ENCODE results near the gene MTRF1L.
A peak's percentile ranks its signal among the peaks of the same experiment; 100 is the strongest.
"Not testable (repeated sequence)": the region's sequence is repeated elsewhere in the genome, so short reads cannot be mapped to it uniquely, and the experiment has no call there.

Gene MTRF1L

DNA sequence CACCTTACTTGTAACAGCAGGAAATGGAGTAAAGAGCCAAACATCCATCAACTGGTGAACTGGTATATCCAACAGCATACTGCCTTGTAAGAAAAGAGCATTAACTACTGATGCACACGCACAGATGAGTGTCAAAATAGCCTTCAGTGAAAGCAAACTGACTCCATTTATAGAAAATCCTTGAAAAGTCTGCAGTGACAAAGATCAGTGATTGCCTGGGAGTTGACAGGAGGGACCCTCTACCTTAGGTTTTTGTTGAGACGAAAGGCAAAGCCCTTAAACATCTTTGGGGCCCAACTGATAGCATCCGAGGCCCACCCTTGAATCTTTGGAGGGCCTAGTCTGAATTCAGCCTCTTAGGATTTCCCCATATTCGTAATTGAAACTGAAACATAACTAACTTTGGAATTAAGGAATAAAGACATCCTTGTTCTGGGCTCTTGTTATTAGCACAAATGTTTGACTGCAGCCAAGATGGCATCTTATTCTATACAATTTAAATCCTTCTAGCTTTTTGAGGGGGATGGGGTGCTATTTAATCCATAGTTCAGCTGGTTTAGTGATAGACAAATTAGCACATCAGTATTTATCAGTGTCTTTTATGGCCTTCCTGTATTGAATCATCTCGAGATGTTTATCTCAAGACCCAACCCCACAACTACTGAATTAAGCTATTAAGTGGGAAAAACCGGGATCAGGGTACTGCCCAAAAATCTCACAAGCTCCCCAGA, 32.7 kb downstream of the MTRF1L start:
- DNase-seq (ENCODE audit: low spot score) = no peak

DNA sequence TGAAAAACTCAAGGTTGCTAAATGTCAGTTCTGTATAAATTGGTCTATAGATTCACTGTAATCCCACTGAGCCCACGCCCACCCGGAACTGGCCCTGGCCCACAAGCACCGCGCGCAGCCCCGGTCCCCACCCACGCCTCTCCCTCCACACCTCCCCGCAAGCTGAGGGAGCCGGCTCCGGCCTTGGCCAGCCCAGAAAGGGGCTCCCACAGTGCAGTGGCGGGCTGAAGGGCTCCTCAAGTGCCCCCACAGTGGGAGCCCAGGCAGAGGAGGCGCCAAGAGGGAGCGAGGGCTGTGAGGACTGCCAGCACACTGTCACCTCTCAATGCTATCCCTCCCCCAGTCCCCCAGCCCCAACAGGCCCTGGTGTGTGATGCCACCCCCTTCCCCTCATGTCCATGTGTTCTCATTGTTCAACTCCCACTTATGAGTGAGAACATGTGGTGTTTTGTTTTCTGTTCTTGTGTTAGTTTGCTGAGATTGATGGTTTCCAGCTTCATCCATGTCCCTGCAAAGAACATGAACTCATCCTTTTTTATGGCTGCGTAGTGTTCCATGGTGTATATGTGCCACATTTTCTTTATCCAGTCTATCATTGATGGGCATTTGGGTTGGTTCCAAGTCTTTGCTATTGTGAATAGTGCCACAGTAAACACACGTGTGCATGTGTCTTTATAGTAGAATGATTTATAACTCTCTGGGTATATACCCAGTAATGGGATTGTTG, 36.2 kb downstream of the MTRF1L start:
- not testable (repeated sequence) for DNase-seq (ENCODE audit: low spot score)

DNA sequence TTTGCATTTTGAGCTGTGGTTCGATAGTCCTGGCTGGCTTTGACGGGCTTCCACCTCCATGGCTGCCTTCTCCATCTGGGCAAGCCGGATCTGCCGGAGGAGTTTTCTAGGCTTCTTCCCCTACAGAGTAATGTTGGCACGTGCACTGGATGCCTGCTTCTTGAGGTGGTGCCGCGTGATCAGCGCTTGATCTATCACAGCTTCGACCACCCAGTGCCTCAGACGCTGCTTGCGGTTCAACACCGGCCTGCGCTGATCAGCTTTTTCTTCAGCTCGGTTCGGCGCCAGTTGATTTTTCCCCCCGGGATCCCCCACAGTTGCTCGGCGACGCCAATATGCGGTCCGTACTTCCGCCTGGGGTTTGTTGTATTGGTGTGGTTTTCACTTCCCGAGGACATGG, 43.2 kb downstream of the MTRF1L start:
- no peak for DNase-seq (ENCODE audit: low spot score)

DNA sequence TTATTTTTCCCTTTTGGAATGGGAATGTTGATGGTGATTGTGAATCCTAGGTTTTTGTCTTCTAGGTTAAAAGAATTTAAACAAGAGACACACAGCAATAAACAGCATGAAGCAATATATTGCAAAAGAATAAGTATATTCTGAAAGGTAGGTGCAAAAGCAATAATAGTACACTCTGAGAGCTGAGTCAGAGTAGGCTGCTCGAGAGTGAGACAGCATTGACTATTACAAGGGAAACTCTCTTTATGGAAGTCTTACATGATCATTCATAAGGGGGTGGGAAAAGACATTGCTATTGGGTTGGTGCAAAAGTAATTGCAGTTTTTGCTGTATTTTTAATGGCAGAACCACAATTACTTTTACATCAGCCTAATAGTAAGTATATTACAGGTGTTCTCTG, 44.7 kb downstream of the MTRF1L start:
- no peak for DNase-seq (ENCODE audit: low spot score)

DNA sequence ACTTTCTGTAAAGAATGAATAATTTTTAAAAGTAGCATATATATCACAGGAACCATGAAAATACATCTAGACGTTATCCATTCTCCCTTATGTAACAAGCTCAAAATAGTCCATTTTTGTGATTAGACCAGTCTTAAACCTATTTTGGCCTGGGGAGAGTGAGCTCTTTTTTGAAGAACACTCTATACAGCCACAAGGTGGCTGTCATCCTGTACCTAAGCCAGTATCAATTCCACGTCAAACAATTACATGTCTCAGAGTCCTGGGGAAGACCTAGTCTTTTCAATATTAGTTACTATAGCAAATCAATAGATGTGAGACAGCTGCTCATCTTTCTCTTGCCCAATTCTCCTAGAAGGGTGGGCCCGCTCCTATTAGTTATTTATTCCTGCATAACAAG, 48.1 kb downstream of the MTRF1L start:
- DNase-seq (ENCODE audit: low spot score) = no peak

DNA sequence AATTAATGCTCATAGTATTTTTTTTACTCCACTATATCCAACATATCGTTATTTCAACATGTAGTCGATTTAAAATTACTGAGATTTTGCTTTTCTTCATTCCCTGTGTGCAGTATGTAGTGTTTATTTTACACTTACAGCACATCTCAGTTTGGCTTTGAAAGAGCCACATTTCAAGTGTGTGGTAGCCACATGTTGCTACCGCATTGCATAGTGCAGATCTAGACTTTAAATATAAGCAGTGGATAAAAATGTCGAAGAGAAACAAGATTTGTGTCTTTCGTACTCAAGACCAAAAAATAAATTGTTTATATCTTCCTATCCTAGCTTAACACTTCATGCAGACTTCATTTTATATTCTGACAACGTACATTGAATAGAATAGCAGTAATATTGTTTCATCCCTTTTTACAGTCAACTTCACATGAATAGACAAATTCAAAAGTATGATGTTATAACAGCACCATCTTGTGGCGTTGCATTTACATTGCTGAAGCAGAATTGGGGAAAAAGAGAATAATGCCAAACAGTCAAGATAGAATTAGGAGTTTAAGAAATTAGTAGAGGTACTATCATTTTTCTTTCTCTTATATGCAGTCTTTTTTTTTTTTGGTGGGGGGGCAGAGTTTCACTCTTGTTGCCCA, 49.5 kb downstream of the MTRF1L start:
- no peak for DNase-seq (ENCODE audit: low spot score)

DNA sequence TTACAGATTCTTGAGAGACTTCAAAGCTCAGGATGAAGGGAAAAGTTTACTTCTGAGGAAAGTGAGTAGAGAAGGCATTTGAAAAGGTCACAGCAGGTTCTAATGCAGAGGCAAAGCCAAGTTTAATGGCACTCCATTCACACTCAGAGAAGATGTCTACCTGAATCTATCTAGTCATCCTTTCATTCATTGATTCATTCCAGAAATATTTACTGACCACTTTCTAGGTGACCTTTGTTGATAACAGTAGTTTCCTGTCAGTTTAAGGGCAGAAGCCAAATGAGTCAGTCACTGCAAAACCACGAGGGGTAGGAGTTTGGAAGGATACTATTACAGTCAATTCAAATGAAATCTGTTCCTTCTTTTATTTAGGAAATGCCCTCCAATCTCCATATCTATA, 50.5 kb downstream of the MTRF1L start:
- DNase-seq (ENCODE audit: low spot score) = no peak

DNA sequence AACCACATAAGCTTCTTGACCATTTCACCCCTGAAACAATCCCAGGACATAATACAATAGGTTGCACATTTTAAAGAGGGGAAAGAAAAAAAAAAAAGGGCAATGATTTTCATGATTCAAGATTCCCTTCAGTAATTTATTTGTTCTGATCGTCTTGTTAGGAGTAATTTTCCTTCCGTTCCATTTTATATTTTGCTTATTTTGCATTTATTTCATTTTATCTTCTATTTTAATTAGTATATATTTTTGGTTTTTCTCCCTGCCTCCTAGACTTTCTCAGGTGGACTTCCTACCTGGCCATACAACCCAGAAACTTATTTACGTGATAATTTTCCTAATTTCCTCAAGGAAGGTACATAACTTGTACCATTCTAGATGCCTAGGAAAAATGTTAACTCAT, 52.3 kb downstream of the MTRF1L start:
- DNase-seq (ENCODE audit: low spot score) = no peak

DNA sequence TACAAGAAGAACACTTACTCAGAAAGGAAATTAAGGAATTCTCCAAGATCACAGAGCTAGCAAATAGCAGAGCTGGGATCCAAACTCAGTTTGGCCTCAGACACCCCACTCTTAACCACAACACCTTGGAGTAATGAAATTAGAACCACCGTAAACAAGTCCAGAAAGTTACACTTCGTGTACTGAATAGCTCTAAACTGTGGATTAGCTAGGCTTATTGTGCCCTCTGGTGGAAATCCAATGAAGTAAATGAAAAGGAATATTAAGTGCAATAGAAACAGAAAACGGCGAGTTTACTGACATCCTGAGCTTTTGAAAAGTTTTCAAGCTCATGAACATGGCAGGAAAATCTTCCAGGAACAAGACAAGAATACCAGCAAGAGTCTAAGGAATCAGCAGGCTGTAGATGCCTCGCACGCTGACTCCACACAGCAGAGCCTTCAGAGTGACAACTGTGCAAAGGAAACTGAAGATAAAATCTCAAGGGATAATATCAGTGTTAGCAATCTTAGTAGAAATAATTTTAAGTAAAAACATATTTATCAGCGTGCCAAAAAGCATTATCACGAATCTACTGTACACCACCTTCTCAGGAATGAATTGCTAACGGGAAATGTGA, 54.2 kb downstream of the MTRF1L start:
- DNase-seq (ENCODE audit: low spot score) = peak; percentile 45

DNA sequence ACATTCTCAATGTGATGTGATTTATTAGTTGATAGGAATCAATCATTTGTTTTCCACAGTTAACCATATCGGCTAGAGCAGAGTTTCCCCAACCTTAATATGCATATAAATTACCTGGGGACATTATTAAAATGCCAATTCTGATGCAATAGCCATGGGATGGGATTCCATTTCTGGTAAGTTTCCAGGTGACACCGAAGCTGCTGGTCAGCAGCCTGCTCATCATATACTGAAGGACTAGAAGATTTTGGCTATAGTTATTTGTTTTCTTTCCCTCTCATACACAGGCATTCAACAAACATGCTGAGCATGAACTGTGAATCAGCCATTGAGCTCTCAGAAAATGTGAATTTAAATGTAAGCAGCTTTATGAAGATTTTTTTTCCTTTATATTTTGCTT, 55.5 kb downstream of the MTRF1L start:
- no peak for DNase-seq (ENCODE audit: low spot score)

DNA sequence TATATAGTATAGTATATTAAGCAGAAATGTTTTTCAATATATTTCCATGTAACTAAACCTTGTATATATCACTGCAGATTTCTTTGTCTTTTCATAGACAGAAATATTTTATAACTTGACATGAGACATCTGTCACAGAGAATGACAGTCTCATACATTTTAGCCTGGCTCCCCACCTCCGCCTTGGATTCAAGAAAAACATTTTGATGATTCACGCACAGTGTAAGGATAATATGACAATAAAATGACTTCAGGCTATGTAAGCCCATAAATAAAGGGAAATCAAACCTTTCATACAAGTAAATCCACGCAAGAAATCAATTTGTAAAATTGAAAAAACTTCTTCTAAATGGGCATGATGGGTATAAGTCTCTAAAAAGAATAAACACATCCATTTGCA, 56.0 kb downstream of the MTRF1L start:
- DNase-seq (ENCODE audit: low spot score) = no peak

DNA sequence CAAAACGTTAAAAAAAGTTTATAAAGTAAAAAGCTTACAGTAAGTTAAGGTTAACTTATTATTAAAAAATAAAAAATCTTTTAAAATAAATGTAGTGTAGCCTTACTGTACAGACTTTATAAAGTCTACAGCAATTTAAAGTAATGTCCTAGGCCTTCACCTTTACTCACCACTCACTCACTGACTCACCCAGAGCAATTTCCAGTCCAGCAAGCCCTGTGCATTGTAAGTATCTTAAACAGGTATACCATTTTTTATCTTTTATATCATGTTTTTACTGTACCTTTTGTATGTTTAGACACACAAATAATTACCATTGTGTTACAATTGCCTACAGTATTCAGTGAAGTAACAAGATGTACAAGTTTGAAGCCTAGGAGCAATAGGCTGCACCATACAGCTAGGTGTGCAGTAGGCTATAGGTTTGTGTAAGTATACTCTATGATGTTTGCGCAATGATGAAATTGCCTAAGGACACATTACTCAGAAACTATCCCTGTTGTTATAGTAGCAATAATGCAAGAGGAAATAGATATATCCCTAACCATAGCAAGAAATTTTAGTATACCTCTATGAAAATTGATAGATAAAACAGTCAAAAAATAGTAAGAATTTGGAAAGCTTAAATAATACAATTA, 59.1 kb downstream of the MTRF1L start:
- DNase-seq (ENCODE audit: low spot score) = no peak

DNA sequence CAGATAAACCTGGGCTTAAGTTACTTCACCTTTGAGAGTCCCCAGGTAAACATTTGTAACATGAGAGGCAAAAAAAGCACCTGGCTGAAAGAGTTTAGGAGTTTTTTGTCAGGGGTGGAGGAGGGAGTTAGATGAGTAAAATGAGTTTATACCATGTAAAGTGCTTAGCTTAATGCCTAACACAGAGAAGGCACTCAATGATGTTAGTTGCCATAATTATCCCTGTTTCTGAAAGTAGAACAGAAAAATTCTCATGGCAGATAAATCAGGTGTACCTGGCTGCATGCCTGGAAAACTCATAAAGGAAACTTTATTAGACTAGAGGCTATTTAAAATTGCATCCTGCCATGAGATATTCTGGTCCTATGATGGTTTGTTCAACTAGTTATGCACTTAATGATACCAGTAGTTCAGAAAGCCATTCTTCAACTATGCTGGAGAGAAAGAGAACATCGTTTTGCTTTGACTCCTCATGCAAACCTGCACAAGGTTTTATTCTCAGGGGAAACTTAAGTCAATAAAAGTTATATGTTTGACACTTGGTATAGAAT, 60.1 kb downstream of the MTRF1L start:
- DNase-seq (ENCODE audit: low spot score) = no peak

DNA sequence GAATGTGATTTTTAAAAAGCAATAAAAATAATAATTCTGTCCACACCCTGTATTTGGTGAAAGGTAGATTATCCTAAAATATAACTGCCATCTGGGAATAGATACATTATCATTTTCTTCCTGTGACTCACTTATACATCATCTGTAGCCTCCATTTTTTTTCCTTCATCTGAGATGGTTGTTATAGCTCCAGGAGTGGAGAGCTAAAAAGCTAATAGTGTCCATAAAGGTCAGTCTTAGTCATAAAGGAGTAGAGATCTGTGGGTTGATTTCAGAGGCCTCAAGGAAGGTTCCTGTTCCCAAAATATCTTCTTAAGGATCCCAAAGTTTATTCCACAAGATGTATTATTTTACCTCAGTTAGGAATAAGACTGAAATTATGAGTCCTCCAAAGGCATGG, 60.8 kb downstream of the MTRF1L start:
- no peak for DNase-seq (ENCODE audit: low spot score)

Data from CD4-positive, alpha-beta T cell treated with Interleukin-15 for 4 hours (primary cell).